ENCODE measurements around the gene TWIST2. TPM values are rescaled to one million over a fixed set of nuclear protein-coding genes. Genes with fewer than 3 reads are reported as not detected.

Gene TWIST2
- polyA plus RNA-seq, 3 donors, result 0.43 to 0.49 (median 0.43) TPM

DNA sequence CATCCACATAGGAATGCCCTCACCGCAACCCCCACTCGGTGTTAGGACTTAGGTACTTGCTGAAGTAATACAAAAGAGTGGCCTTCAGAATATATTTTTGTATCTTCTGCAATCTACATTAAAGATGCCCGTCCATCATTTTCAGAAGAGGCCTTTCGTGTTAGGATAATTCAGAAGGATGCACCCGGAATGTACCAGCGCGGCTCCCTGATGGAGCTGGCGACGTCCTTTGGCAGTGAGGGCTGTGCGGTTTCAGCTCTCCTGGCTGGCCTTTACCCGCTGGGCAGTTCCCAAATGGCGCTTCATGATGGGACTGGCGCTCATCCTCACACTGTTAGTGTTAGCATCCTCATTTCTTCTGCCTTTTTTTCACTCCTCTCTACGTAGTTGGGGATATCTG, 15.3 kb downstream of the TWIST2 start:
- Histone ChIP-seq H3K79me2 (ENCODE audit: insufficient read depth, low read length) (no peaks in the 10 kb centered on the region), H3K4me3 (replicated peaks in 1 of 3; ENCODE audit: low read depth in 2 of 3, low read length in 3 of 3) (no peak overlapping the region), H3K4me1 (ENCODE audit: control insufficient read depth in 1 of 2, insufficient read depth in 2 of 2, low read length in 2 of 2) (peaks cover 3 to 4% of the 10 kb centered on the region in 2 donors), H3K36me3 (replicated peaks in 1 of 2; ENCODE audit: control insufficient read depth in 1 of 2, insufficient read depth in 2 of 2, low read length in 2 of 2) (no peaks in the 10 kb centered on the region), H3K27me3 (ENCODE audit: control insufficient read depth in 2 of 2, insufficient read depth in 2 of 2, low read length in 2 of 2) (no peaks in the 10 kb centered on the region), H3K9ac (ENCODE audit: insufficient read depth, low read length, poor library complexity, severe bottlenecking) (no peak overlapping the region), H3K9me3 (replicated peaks in 1 of 2; ENCODE audit: control insufficient read depth in 1 of 2, insufficient read depth in 1 of 2, low read length in 2 of 2) (no peaks in the 10 kb centered on the region), H3K4me2 (replicated peaks; ENCODE audit: extremely low read depth, low read length, poor library complexity, severe bottlenecking) (no peak overlapping the region), H3K27ac (ENCODE audit: low read depth in 1 of 2, low read length in 2 of 2) (no peak overlapping the region), H2AFZ (ENCODE audit: insufficient read depth, low read depth, low read length, poor library complexity, severe bottlenecking) (no peak overlapping the region), H4K20me1 (ENCODE audit: insufficient read depth, low read length) (no peaks in the 10 kb centered on the region)
- peak overlapping the region in 1 of 2 donors; percentile 28 for H3K4me3 Mint-ChIP-seq
- no peak for DNase-seq
- WGBS (ENCODE audit: insufficient coverage), result 98% methylated on average over 11 of the region's 14 CpGs
- peaks cover 4% of the 10 kb centered on the region for H3K4me1 Mint-ChIP-seq
- intact Hi-C loops (cut with micrococcal nuclease), result no loop called here
- H3K9me3 Mint-ChIP-seq, result peaks cover 0 to 3% (median 0%) of the 10 kb centered on the region in 7 donors
- no peak overlapping the region for H3K27ac Mint-ChIP-seq
- no peaks in the 10 kb centered on the region for H3K36me3 Mint-ChIP-seq
- peaks cover 22 to 41% (median 25%) of the 10 kb centered on the region in 3 donors for H3K27me3 Mint-ChIP-seq (ENCODE audit: low read depth in 3 of 3)
- TF ChIP-seq CTCF (IDR thresholded peaks at IDR 0.05), result no peak

DNA sequence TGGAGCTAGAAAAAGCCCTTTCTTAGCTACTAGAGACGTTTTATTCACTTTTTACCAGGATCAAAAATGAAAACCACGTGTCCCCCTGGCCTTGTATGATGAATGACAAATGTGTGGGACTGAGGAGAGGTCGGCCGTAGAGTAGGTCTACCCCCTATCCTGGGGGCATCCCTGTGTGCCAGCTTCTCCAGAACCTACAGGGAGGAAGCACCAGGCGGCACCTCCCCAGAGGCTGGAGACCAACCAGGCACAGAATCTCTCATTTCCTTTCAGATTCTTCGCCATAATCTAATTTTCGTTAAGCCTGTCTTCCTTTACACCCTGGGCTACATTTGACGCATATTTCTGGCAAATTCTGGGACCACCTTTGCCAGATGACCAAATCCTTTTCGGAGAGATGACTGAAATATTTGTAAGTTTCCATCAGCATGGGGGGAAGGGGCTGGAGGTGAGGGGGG, 15.9 kb downstream of the TWIST2 start:
- H3K9me3 Mint-ChIP-seq, result peaks cover 0 to 3% (median 0%) of the 10 kb centered on the region in 7 donors
- H3K4me1 Mint-ChIP-seq, result no peaks in the 10 kb centered on the region
- TF ChIP-seq CTCF (IDR thresholded peaks at IDR 0.05), result no peak
- H3K4me3 Mint-ChIP-seq, result no peak overlapping the region
- whole genome bisulfite sequencing (ENCODE audit: insufficient coverage), result 92% methylated on average over 4 of the region's 9 CpGs
- no peaks in the 10 kb centered on the region for H3K4me1 ChIP-seq (ENCODE audit: control insufficient read depth in 1 of 2, insufficient read depth in 2 of 2, low read length in 2 of 2)
- peaks cover 26 to 44% (median 28%) of the 10 kb centered on the region in 3 donors for H3K27me3 Mint-ChIP-seq (ENCODE audit: low read depth in 3 of 3)
- no peak overlapping the region for H3K27ac Mint-ChIP-seq
- DNase-seq, result no peak
- H3K4me2 ChIP-seq (replicated peaks; ENCODE audit: extremely low read depth, low read length, poor library complexity, severe bottlenecking), result no peak overlapping the region
- H3K9ac ChIP-seq (ENCODE audit: insufficient read depth, low read length, poor library complexity, severe bottlenecking), result no peak overlapping the region
- H2AFZ ChIP-seq (ENCODE audit: insufficient read depth, low read depth, low read length, poor library complexity, severe bottlenecking), result no peak overlapping the region
- H3K36me3 ChIP-seq (replicated peaks in 1 of 2; ENCODE audit: control insufficient read depth in 1 of 2, insufficient read depth in 2 of 2, low read length in 2 of 2), result no peaks in the 10 kb centered on the region
- H3K4me3 ChIP-seq (replicated peaks in 1 of 3; ENCODE audit: low read depth in 2 of 3, low read length in 3 of 3), result no peak overlapping the region
- no peaks in the 10 kb centered on the region for H3K36me3 Mint-ChIP-seq
- intact Hi-C loops (cut with micrococcal nuclease), result no loop called here
- no peaks in the 10 kb centered on the region for H4K20me1 ChIP-seq (ENCODE audit: insufficient read depth, low read length)
- no peak overlapping the region for H3K27ac ChIP-seq (ENCODE audit: low read depth in 1 of 2, low read length in 2 of 2)
- no peaks in the 10 kb centered on the region for H3K27me3 ChIP-seq (ENCODE audit: control insufficient read depth in 2 of 2, insufficient read depth in 2 of 2, low read length in 2 of 2)
- H3K9me3 ChIP-seq (replicated peaks in 1 of 2; ENCODE audit: control insufficient read depth in 1 of 2, insufficient read depth in 1 of 2, low read length in 2 of 2), result no peaks in the 10 kb centered on the region
- no peaks in the 10 kb centered on the region for H3K79me2 ChIP-seq (ENCODE audit: insufficient read depth, low read length)

Data from CD14-positive monocyte (primary cell).